H1 (cell line): Measurements from ENCODE around the gene IQCE. TPM values are rescaled to one million over a fixed set of nuclear protein-coding genes. Genes with fewer than 3 reads are reported as not detected.

Experiments
- CTCF ChIA-PET: fragments of 300-600 bp; sonication (Branson Sonifier 250); formaldehyde crosslinking; loops from one replicate; lab custom pipeline; 2021; ENCODE audit not compliant: partially characterized antibody; lab: Charles Lee
- POLR2A ChIA-PET: fragments of 300-600 bp; sonication (Branson Sonifier 250); formaldehyde crosslinking; loops from one replicate; lab custom pipeline; 2021; ENCODE audit warnings: inconsistent platforms; ENCODE audit not compliant: partially characterized antibody; lab: Charles Lee
- DNase-seq, 2 experiments: peaks; one replicate each; pipeline versions ENCODE4 v3.0.0 to v3.0.0-alpha.2; 2010 to 2022; ENCODE audit warnings: low spot score in 2 of 2, low read depth in 1 of 2, mixed read lengths in 1 of 2
- FAIRE-seq: peaks from 2 replicates; lab custom pipeline; 2011; peaks lifted over from hg19 to GRCh38; lab: Jason Lieb, UNC
- H2AFZ ChIP-seq: 2 replicates; pipeline ENCODE4 v1.8.1; 2012; ENCODE audit warnings: low read length, inconsistent platforms
- H2AK5ac ChIP-seq: 2 replicates; pipeline ENCODE4 v1.6.1; 2013; ENCODE audit warnings: low read depth, low read length
- H2BK120ac ChIP-seq: replicated peaks from 2 replicates; pipeline ENCODE3; 2013; ENCODE audit warnings: low read depth, low read length, inconsistent platforms
- H2BK12ac ChIP-seq: 2 replicates; pipeline ENCODE4 v1.6.1; 2013; ENCODE audit warnings: low read depth, low read length
- H2BK15ac ChIP-seq: 2 replicates; pipeline ENCODE4 v1.6.1; 2013; ENCODE audit warnings: low read length
- H2BK20ac ChIP-seq: 2 replicates; pipeline ENCODE4 v1.6.1; 2013; ENCODE audit warnings: low read length
- H2BK5ac ChIP-seq: 2 replicates; pipeline ENCODE4 v1.6.1; 2013; ENCODE audit warnings: low read depth, low read length
- H3K14ac ChIP-seq: 2 replicates; pipeline ENCODE4 v1.6.1; 2013; ENCODE audit warnings: inconsistent platforms; ENCODE audit not compliant: insufficient read length
- H3K18ac ChIP-seq: 2 replicates; pipeline ENCODE4 v1.6.1; 2013; ENCODE audit warnings: low read length; ENCODE audit errors: extremely low read depth
- H3K23ac ChIP-seq: 2 replicates; pipeline ENCODE4 v1.6.1; 2013; ENCODE audit warnings: inconsistent platforms; ENCODE audit not compliant: insufficient read length
- H3K23me2 ChIP-seq: 2 replicates; pipeline ENCODE4 v1.6.1; 2013; ENCODE audit warnings: low read depth, low read length
- H3K27ac ChIP-seq: 2 replicates; pipeline ENCODE4 v1.6.1; 2011; ENCODE audit warnings: low read depth, low read length, inconsistent platforms
- H3K27me3 ChIP-seq, 4 experiments: replicated peaks in 1 of 4; 1 replicate in 1 of 4; 2 replicates in 3 of 4; pipeline versions ENCODE4 v1.6.1 to v1.8.1; 2011 to 2013; ENCODE audit warnings: low read length in 3 of 4, mild to moderate bottlenecking in 3 of 4, inconsistent platforms in 2 of 4, mixed read lengths in 2 of 4, moderate library complexity in 1 of 4; ENCODE audit not compliant: control insufficient read depth in 3 of 4, insufficient read depth in 3 of 4; ENCODE audit errors: extremely low read depth in 1 of 4
- H3K36me3 ChIP-seq, 4 experiments: 2 replicates each; pipeline versions ENCODE4 v1.6.1 to v1.8.1; 2011 to 2013; ENCODE audit warnings: mild to moderate bottlenecking in 4 of 4, low read length in 3 of 4, moderate library complexity in 2 of 4, control low read depth in 1 of 4, inconsistent platforms in 1 of 4; ENCODE audit not compliant: insufficient read depth in 4 of 4, control insufficient read depth in 2 of 4
- H3K4ac ChIP-seq: replicated peaks from 2 replicates; pipeline ENCODE3; 2013; ENCODE audit warnings: low read length, low read depth, mixed read lengths, inconsistent platforms; ENCODE audit not compliant: insufficient read length
- H3K4me1 ChIP-seq, 4 experiments: replicated peaks in 1 of 4; 1 replicate in 1 of 4; 2 replicates in 3 of 4; pipeline versions ENCODE4 v1.6.1 to v1.8.1; 2011 to 2013; ENCODE audit warnings: low read length in 3 of 4, inconsistent platforms in 2 of 4, mixed read lengths in 1 of 4; ENCODE audit not compliant: insufficient read depth in 4 of 4, control insufficient read depth in 3 of 4
- H3K4me2 ChIP-seq, 2 experiments: 2 replicates each; pipeline versions ENCODE4 v1.6.1 to v1.8.1; 2011 to 2013; ENCODE audit warnings: low read depth in 2 of 2, low read length in 2 of 2, control low read depth in 1 of 2, inconsistent platforms in 1 of 2, mild to moderate bottlenecking in 1 of 2; ENCODE audit not compliant: insufficient read depth in 1 of 2
- H3K4me3 ChIP-seq, 4 experiments: fragments of 200-600, 300-600 bp in 1 of 4; sonication (generic), shearing (Covaris generic), sonication (Bioruptor Twin) in 1 of 4; 2 replicates each; pipeline versions ENCODE4 v1.5.1 to v1.8.1; 2011 to 2016; ENCODE audit warnings: low read length in 4 of 4, low read depth in 3 of 4, control low read depth in 2 of 4, inconsistent platforms in 2 of 4, mild to moderate bottlenecking in 2 of 4, mixed read lengths in 1 of 4, moderate library complexity in 1 of 4; ENCODE audit not compliant: insufficient read depth in 2 of 4; ENCODE audit errors: extremely low read depth in 1 of 4
- H3K56ac ChIP-seq: replicated peaks from 2 replicates; pipeline ENCODE3; 2013; ENCODE audit warnings: low read depth, mild to moderate bottlenecking, mixed read lengths, low read length, inconsistent platforms; ENCODE audit not compliant: insufficient read length
- H3K79me1 ChIP-seq: 2 replicates; pipeline ENCODE4 v1.6.1; 2013; ENCODE audit warnings: low read depth, low read length, control low read depth
- H3K79me2 ChIP-seq, 2 experiments: 2 replicates each; pipeline versions ENCODE4 v1.6.1 to v1.8.1; 2012 to 2013; ENCODE audit warnings: low read length in 2 of 2, mild to moderate bottlenecking in 2 of 2, inconsistent platforms in 1 of 2; ENCODE audit not compliant: insufficient read depth in 2 of 2, control insufficient read depth in 1 of 2
- H3K9ac ChIP-seq, 4 experiments: replicated peaks in 1 of 4; 1 replicate in 1 of 4; 2 replicates in 3 of 4; pipeline versions ENCODE4 v1.6.1 to v1.8.1; 2011 to 2013; ENCODE audit warnings: low read depth in 3 of 4, low read length in 3 of 4, control low read depth in 2 of 4, mild to moderate bottlenecking in 2 of 4, moderate library complexity in 2 of 4, inconsistent platforms in 1 of 4; ENCODE audit errors: extremely low read depth in 1 of 4
- H3K9me3 ChIP-seq, 2 experiments: 2 replicates each; pipeline versions ENCODE4 v1.6.1 to v1.8.1; 2012 to 2013; ENCODE audit warnings: mild to moderate bottlenecking in 2 of 2, moderate library complexity in 2 of 2, control low read depth in 1 of 2, inconsistent platforms in 1 of 2, low read depth in 1 of 2, low read length in 1 of 2, mixed read lengths in 1 of 2; ENCODE audit not compliant: insufficient read depth in 2 of 2
- H4K20me1 ChIP-seq, 2 experiments: replicated peaks in 1 of 2; 2 replicates each; pipeline versions ENCODE3 to v1.8.1; 2011 to 2013; ENCODE audit warnings: inconsistent platforms in 2 of 2, low read length in 2 of 2, mild to moderate bottlenecking in 1 of 2; ENCODE audit not compliant: insufficient read depth in 2 of 2, control insufficient read depth in 1 of 2
- H4K5ac ChIP-seq: 2 replicates; pipeline ENCODE4 v1.6.1; 2013; ENCODE audit warnings: low read length, low read depth, mixed read lengths, inconsistent platforms; ENCODE audit not compliant: insufficient read length
- H4K8ac ChIP-seq: 2 replicates; pipeline ENCODE4 v1.8.0; 2013; ENCODE audit warnings: mild to moderate bottlenecking, moderate library complexity, low read length, inconsistent platforms; ENCODE audit not compliant: insufficient read depth; ENCODE audit errors: extremely low read depth
- H4K91ac ChIP-seq: replicated peaks from 2 replicates; pipeline ENCODE3; 2013; ENCODE audit warnings: low read length, mixed read lengths, inconsistent platforms; ENCODE audit not compliant: insufficient read length
- ASH2L ChIP-seq: fragments of 200-600, 300-600 bp; sonication (generic); IDR thresholded peaks from one replicate; pipeline ENCODE4 v1.7.1; 2017; ENCODE audit warnings: low read length
- SP1 ChIP-seq: IDR thresholded peaks from 2 replicates; pipeline ENCODE4 v1.6.1; 2011; ENCODE audit warnings: low read depth, low read length
- WGBS, 2 experiments: shearing (Covaris generic) in 1 of 2; methylation state at CpG; one replicate each; pipeline versions ENCODE4 v1.1.6 to v1.1.7; 2013 to 2015; ENCODE audit warnings: low lambda C conversion rate in 2 of 2, mixed read lengths in 2 of 2, inconsistent platforms in 1 of 2, low coverage in 1 of 2, missing lambda C conversion rate in 1 of 2; ENCODE audit not compliant: insufficient replicate concordance in 2 of 2, insufficient coverage in 1 of 2, insufficient read length in 1 of 2; ENCODE audit errors: extremely low coverage in 1 of 2, missing lambda C conversion rate in 1 of 2; 5-methylcytosine and 5-hydroxymethylcytosine counted together
- polyA plus RNA-seq, 7 experiments: library from polyadenylated mRNA; depleted of rRNA in 3 of 7; stranded (reverse) in 5 of 7; unstranded in 2 of 7; fragments of >200 nt in 5 of 7; fragments of 200-250 nt in 2 of 7; gene quantifications; 1 replicate in 5 of 7; 2 replicates in 1 of 7; 4 replicates in 1 of 7; pipeline versions ENCODE4 v1.2.1 to v1.2.3, GENCODE V29; 2011 to 2013; ENCODE audit warnings: missing spikeins in 2 of 7, mixed read lengths in 2 of 7
- total RNA-seq: library from RNA; stranded (reverse); fragmentation: NEBNext Ultra II Directional; extraction: Animal tissue kit (Norgen Biotek cat#: 25700); gene quantifications from 2 replicates; pipeline ENCODE4 v1.2.1, GENCODE V29; 2021

Gene IQCE
- total and polyA plus RNA-seq, 2 of the 8 experiments (the other 6 are each of a cell fraction or from before 2014, with no cell fraction given) = 2.2 to 4.9 TPM

DNA sequence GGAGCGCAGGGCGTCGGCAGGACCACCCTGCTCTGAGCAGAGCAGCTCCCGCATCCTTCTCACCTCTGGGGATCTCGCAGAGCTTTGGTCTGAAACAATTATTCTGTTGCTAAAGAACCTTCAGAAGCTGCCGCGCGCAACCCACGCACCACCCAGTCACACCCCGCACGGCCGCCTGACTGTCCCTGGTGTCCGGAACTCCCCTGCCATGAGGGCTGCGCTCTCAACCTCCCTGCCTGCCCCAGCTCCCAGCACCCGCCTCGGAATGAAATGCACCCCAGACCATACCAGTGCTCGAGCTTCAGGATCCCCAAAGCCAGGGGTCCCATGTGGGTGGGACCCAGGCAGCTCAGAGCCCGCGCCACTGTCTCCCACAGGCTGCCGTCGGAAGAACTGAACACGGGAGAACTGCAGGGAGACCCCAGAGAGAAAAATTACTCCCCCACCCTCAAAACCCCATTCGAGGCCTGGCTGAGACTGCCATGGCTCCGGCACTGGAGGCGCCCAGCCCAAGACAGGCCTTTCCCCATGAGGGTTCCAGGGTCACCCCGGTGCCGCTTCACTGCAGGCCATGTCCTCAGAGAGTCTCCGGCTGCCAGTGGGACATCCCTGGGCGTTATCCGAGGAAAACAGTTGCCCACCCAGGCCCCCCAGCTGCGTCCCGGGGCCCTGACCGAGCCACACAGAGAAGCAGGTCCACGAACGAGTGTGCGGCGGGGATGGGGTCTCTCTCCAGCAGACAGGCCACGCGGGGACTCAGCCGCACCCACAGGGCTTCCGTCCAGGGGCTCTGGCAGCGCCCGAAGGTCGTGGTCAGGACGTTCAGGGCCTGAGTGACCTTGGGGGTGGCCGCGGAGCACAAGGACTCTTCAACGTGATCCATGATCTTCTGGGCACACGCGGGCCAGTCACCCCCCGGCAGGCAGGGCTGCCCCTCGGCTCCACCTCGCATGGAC is 15.6 kb upstream of the IQCE start:
- no peak overlapping the region for H2BK5ac ChIP-seq
- H3K27me3 ChIP-seq = no peaks in the 10 kb centered on the region
- H2BK15ac ChIP-seq = no peak overlapping the region
- H2BK120ac ChIP-seq = no peak overlapping the region
- no peak overlapping the region for H4K91ac ChIP-seq
- H4K8ac ChIP-seq = no peak overlapping the region
- FAIRE-seq (no peak), DNase-seq (no peak)
- POLR2A ChIA-PET = interaction anchor here (0.7 to 7.0 kb wide), 8 partner anchors 13 to 91 kb away, joined by 3 to 68 read pairs (median 3); partner anchors contain the start of genes BRAT1 and GRIFIN
- CTCF ChIA-PET = interaction anchor here (0.6 to 2.0 kb wide), 5 partner anchors 11 to 74 kb away, joined by 3 to 9 read pairs (median 4); no protein-coding TSS in a partner anchor
- 91% methylated on average over 37 of the region's 53 CpGs; no CpG with 5 or more reads in 1 of the 2 experiments for WGBS, 2 experiments
- no peak overlapping the region for H3K4ac ChIP-seq
- no peak overlapping the region for H2BK12ac ChIP-seq
- no peak for TF ChIP-seq ASH2L
- no peak for TF ChIP-seq SP1
- no peaks in the 10 kb centered on the region for H3K9me3 ChIP-seq
- no peaks in the 10 kb centered on the region for H3K4me1 ChIP-seq
- peaks cover 18 to 61% (median 42%) of the 10 kb centered on the region in 4 experiments for H3K36me3 ChIP-seq
- peaks cover 3% of the 10 kb centered on the region; the same call in 1 of the 2 replicates for H3K79me1 ChIP-seq
- H2AK5ac ChIP-seq = no peak overlapping the region
- H3K9ac ChIP-seq = no peak overlapping the region
- no peak overlapping the region for H3K23ac ChIP-seq
- no peak overlapping the region for H3K27ac ChIP-seq
- H3K23me2 ChIP-seq = no peaks in the 10 kb centered on the region
- no peak overlapping the region for H3K18ac ChIP-seq
- H2BK20ac ChIP-seq = no peak overlapping the region
- H4K5ac ChIP-seq = no peak overlapping the region
- peaks cover 0 to 13% of the 10 kb centered on the region in 2 experiments for H4K20me1 ChIP-seq
- no peak overlapping the region for H3K4me2 ChIP-seq
- H3K4me3 ChIP-seq = no peak overlapping the region
- no peaks in the 10 kb centered on the region for H3K79me2 ChIP-seq
- no peak overlapping the region for H3K14ac ChIP-seq
- no peak overlapping the region for H3K56ac ChIP-seq
- no peak overlapping the region for H2AFZ ChIP-seq
